ELR (cell line): ENCODE measurements around the gene BLOC1S1.

ENCODE experiments used
- DNase-seq: peaks from one replicate; pipeline ENCODE4 v3.0.0-alpha.2; 2015; ENCODE audit warnings: low read depth

Gene BLOC1S1

DNA sequence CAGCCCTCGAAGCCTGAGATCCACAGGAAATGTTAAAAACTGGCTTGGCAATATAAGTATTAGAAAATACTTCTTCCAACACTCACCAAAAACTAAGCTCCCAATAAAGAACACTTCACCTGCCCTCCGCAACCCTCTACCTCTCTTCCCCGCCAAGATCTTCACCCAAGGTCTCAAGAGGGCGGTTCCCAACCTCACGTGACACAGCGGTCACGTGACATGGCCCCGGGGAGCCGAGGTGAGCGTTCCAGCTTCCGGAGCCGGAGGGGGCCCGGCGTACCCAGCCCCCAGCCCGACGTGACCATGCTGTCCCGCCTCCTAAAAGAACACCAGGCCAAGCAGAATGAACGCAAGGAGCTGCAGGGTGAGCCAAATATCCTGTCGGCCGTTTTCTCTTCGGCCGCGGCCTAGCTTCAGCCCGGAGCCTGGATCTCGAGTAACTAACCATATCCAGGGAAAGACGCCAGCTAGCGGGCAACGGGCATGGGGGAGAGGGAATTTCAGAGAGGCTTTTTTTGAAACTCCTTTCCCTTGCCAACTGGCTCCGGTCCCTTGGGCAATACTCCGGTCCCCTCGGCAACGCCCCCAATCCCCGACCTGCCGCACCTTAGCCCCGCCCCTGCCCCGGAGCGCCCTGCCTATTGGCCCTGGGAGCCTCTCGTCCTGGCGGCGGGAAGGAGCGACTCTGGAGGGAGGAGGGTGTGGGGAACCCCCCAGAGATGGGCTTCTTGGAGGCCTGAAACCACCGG lies at the start of gene BLOC1S1:
Gene BLOC1S1, plus strand, starts transcription at position 214 of the 749 bp plus-strand sequence. Its CDS starts 6 bp downstream, at position 220.
- DNase-seq = peak; percentile 93

DNA sequence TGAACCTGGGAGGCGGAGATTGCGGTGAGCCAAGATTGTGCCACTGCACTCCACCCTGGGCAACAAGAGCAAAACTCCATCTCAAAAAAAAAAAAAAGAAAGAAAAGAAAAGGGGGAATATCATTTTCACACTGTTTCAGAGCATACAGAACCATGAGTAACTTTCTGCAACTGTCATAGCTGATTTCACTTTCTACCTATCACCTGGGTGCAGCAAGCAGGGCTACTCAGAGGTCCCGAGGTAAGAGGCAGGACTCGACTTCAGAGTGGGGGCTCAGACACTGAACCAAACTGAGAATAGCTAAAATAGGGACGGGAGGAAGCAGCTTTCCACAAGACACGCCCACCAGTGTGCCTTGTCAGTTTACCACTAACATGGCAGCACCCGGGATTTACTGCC lies 49.3 kb upstream of the BLOC1S1 start:
- DNase-seq = no peak

DNA sequence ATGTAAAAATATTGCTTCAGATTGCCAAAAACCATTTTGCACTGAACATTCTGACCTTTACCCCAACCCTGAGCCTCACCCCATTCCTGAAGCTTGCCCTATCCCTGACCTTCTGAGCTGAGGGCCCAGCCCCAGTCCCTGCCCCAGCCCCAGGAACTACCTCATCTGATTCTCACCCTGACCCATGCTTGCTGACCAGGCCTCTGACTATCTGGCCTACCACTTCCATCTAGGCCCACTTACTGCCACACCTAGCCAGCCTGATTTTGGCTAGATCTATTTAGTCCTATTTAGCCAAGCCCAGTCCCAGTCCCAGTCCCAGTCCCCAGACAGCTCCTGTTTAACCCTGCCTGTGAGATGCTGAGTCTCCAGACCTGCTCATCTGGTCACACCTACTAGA lies 45.6 kb upstream of the BLOC1S1 start:
- no peak for DNase-seq

GRCh38 chr12:55671746-55672145 lies 44.1 kb upstream of the BLOC1S1 start:
- no peak for DNase-seq

DNA sequence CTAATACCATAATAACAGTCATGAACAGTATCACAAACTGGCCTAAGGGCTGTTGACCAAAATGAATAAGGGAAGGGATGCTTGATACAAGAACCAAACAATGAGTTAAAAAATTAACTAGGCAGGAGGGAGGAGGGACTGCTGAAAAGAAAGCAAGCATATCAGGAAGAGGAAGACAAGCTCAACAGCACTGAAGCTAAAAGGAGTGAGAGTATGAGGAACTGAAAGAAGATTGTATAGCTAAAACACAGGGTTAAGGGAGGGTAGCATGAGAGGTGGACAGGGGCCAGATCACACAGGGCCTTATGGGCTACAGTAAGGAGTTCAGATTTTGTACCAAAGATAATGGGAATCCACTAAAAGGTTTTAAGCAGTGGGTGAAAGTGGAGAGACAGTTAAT lies 42.2 kb upstream of the BLOC1S1 start:
- DNase-seq = no peak

- DNase-seq = no peak
These were observed 40.2 kb upstream of the BLOC1S1 start for GRCh38 chr12:55675666-55676065.

GRCh38 chr12:55676707-55677106 lies 39.1 kb upstream of the BLOC1S1 start:
- no peak for DNase-seq

GRCh38 chr12:55679691-55680090 lies 36.2 kb upstream of the BLOC1S1 start:
- no peak for DNase-seq

- DNase-seq = peak; percentile 71
These were observed 34.4 kb upstream of the BLOC1S1 start for GRCh38 chr12:55681142-55682077.

DNA sequence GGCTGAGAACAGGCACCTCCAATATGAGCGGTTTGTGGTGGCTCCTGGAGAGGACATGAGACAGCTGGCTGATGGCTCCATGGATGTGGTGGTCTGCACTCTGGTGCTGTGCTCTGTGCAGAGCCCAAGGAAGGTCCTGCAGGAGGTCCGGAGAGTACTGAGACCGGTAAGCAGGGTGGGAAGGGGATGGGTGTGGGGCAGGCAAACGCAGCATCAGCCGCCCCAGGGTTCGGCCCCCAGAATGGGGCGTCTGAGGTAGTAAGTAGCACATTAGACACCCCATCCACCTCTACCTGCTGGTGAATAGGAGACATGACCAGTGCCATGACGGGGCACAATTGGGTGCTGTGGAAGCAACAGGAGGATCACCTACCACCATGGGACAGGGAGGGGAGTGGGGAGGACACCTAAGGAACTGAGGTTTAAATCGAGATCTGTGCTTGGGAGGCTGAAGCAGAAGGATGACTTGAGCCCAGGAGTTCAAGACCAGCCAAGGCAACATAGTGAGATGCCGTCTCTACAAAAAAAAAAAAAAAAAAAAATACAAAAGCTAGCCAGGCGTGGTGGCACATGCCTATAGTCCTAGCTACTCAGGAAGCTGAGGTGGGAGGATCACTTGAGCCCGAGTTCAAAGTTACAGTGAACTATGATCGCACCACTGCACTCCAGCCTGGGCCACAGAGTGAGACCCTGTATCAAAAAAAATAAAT lies 33.6 kb upstream of the BLOC1S1 start:
- DNase-seq = no peak

GRCh38 chr12:55683676-55684075 lies 32.2 kb upstream of the BLOC1S1 start:
- no peak for DNase-seq

GRCh38 chr12:55684761-55685370 lies 31.0 kb upstream of the BLOC1S1 start:
- DNase-seq = no peak

DNA sequence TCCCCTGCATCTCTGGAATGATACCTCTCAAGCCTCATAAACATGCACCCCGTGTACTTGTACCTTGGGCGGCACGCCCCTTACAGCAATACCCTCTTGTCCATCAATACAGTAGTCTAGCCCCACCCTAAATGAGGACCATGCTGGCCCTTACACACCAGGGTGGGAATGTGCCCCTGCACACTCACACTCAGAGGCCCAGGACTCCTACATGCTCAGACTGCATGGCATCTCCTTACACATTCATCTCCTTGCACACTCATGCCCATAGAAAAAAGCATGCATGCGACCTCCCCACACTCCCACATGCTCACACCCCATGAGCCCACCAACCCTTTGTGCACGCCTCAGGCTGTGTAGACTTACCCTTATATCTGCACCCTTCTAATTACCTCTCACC lies 30.2 kb upstream of the BLOC1S1 start:
- no peak for DNase-seq

GRCh38 chr12:55686366-55687010 lies 29.4 kb upstream of the BLOC1S1 start:
- no peak for DNase-seq

DNA sequence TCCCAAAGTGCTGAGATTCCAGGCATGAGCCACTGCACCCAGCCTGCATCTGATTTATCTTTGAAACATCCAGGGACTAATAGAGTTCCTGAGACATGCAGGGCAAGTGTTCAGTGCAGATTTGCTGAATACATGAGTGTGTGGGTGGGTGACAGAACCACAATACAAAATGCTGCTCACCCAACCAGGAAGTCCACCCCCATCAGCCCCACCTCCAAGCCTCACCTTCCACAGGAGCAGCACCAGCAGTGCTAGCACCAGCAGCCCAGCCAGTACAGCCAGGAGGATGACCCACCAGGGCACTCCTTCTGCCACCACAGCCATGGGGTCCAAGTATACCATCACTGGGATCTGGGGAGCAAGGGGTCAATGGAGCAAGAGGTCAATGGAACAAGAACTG lies 28.1 kb upstream of the BLOC1S1 start:
- no peak for DNase-seq

GRCh38 chr12:55688716-55689655 lies 26.9 kb upstream of the BLOC1S1 start:
- DNase-seq = no peak

GRCh38 chr12:55692631-55693322 lies 23.1 kb upstream of the BLOC1S1 start:
- DNase-seq = no peak

GRCh38 chr12:55693323-55694187 lies 22.3 kb upstream of the BLOC1S1 start:
- DNase-seq = no peak

DNA sequence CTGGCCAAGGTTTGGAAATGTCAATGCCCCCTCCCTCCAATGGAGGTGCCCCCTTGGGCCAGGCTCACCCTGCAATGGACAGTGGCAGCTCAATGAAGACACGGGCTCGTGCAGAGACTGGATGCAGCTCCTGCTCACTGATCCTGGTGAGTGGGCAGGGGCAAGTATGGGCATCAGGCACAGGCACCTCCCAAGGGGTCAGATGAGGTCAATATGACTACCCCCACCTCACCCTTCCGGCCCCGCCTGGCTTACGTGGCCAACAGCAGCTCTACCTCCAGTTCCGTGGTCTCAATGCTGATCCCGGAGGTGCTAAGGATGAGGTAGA lies 21.7 kb upstream of the BLOC1S1 start:
- no peak for DNase-seq
